ENCODE measurements around the gene PLCXD3. TPM values are rescaled to one million over a fixed set of nuclear protein-coding genes. Genes with fewer than 3 reads are reported as not detected.

The PLCXD3 gene
- total and polyA plus RNA-seq, 9 of the 15 experiments (the other 6 are each of a cell fraction or from before 2014, with no cell fraction given) = not detected

- TF ChIP-seq RNF219 (CRISPR knock-in tag; IDR thresholded peaks at IDR 0.05) (no peak), ZNF232 (CRISPR knock-in tag; IDR thresholded peaks at IDR 0.05) (no peak), ZNF408 (CRISPR knock-in tag; IDR thresholded peaks at IDR 0.05; ENCODE audit: low read depth) (no peak)
Observed at GRCh38 chr5:41503860-41504259, 6.5 kb downstream of the PLCXD3 start (continued).

DNA sequence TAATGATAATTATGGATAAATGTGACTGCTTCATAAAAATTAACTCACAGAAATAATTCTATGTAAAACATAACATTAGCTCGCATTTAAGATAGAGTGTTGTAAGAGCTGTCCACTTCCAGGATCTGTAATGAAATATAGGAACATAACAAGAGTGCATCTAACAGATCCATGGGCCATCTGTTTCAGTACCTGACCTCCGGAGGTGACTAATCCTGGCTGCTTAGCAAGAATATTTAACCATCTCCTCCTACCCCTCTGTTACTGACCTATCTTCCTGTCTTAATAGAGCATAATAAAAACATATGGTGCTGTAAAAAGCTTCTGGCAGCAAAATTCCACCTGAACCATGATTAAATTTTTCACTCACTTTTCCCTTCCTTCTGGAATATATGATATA is 7.1 kb downstream of the PLCXD3 start:
- H3K9ac ChIP-seq (ENCODE audit: insufficient read depth in 1 of 2, low read depth in 2 of 2, low read length in 2 of 2) = no peak overlapping the region
- DNase-seq (ENCODE audit: extremely low read depth in 1 of 4, low spot score in 3 of 4) = no peak
- FAIRE-seq = no peak
- no peak overlapping the region for H2AFZ ChIP-seq (ENCODE audit: low read depth, low read length)
- BruUV-seq (replicated peaks) = no TSS peak
- H3K4me2 ChIP-seq (ENCODE audit: insufficient read depth, low read length) = no peak overlapping the region
- H3K27ac ChIP-seq (ENCODE audit: extremely low read depth, low read depth, low read length) = no peak overlapping the region
- H3K9me3 ChIP-seq (replicated peaks; ENCODE audit: control insufficient read depth, insufficient read depth, low read depth, low read length) = no peaks in the 10 kb centered on the region
- no peaks in the 10 kb centered on the region for H3K79me2 ChIP-seq (ENCODE audit: control insufficient read depth, insufficient read depth, low read length)
- in situ Hi-C loops (cut with MboI) = no loop called here
- H3K27me3 ChIP-seq (ENCODE audit: control insufficient read depth in 2 of 2, insufficient read depth in 2 of 2, low read length in 2 of 2) = no peaks in the 10 kb centered on the region
- H3K9me1 ChIP-seq (ENCODE audit: control insufficient read depth, insufficient read depth, low read length) = no peaks in the 10 kb centered on the region
- intact Hi-C loops (cut with micrococcal nuclease) = no loop called here
- no peaks in the 10 kb centered on the region for H3K4me1 ChIP-seq (replicated peaks in 1 of 2; ENCODE audit: control insufficient read depth in 2 of 2, insufficient read depth in 2 of 2, low read length in 2 of 2)
- no peaks in the 10 kb centered on the region for H4K20me1 ChIP-seq (replicated peaks; ENCODE audit: control insufficient read depth, insufficient read depth, low read length)
- no peak for ATAC-seq
- no peak overlapping the region for H3K4me3 ChIP-seq
- no peaks in the 10 kb centered on the region for H3K36me3 ChIP-seq (ENCODE audit: control insufficient read depth, insufficient read depth, low read length)
- CTCF ChIA-PET (ENCODE audit: low intra/inter-chr PET ratio) = no interaction called here
- POLR2A ChIA-PET = no interaction called here
- WGBS (ENCODE audit: insufficient coverage, low coverage, missing lambda C conversion rate) = 0% methylated on average over 2 of the region's 2 CpGs
- no peak for TF ChIP-seq SMARCC2 (IDR thresholded peaks at IDR 0.05; ENCODE audit: low read depth)
- TF ChIP-seq GATA2 (CRISPR knock-in tag; IDR thresholded peaks at IDR 0.05) = no peak
- no peak for TF ChIP-seq LCOR (CRISPR knock-in tag; IDR thresholded peaks at IDR 0.05)
- TF ChIP-seq, protein P1, sequence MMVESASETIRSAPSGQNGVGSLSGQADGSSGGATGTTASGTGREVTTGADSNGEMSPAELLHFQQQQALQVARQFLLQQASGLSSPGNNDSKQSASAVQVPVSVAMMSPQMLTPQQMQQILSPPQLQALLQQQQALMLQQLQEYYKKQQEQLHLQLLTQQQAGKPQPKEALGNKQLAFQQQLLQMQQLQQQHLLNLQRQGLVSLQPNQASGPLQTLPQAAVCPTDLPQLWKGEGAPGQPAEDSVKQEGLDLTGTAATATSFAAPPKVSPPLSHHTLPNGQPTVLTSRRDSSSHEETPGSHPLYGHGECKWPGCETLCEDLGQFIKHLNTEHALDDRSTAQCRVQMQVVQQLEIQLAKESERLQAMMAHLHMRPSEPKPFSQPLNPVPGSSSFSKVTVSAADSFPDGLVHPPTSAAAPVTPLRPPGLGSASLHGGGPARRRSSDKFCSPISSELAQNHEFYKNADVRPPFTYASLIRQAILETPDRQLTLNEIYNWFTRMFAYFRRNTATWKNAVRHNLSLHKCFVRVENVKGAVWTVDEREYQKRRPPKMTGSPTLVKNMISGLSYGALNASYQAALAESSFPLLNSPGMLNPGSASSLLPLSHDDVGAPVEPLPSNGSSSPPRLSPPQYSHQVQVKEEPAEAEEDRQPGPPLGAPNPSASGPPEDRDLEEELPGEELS (CRISPR knock-in tag; IDR thresholded peaks at IDR 0.05; ENCODE audit: borderline replicate concordance) = no peak
- TF ChIP-seq, protein P2, sequence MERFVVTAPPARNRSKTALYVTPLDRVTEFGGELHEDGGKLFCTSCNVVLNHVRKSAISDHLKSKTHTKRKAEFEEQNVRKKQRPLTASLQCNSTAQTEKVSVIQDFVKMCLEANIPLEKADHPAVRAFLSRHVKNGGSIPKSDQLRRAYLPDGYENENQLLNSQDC (CRISPR knock-in tag; IDR thresholded peaks at IDR 0.05) = no peak
- no peak for TF ChIP-seq PCBP1 (IDR thresholded peaks at IDR 0.05; ENCODE audit: low read depth, low read length, poor library complexity, severe bottlenecking)
- no peak for TF ChIP-seq POU5F1 (IDR thresholded peaks at IDR 0.05; ENCODE audit: borderline replicate concordance, low read depth, low read length, partially characterized antibody)
- no peak for TF ChIP-seq ZNF184 (CRISPR knock-in tag; IDR thresholded peaks at IDR 0.05)
- TF ChIP-seq ZC3H8 (IDR thresholded peaks at IDR 0.05) = no peak
- no peak for TF ChIP-seq EP300 (IDR thresholded peaks at IDR 0.05; ENCODE audit: low read length)
- TF ChIP-seq, protein P3, sequence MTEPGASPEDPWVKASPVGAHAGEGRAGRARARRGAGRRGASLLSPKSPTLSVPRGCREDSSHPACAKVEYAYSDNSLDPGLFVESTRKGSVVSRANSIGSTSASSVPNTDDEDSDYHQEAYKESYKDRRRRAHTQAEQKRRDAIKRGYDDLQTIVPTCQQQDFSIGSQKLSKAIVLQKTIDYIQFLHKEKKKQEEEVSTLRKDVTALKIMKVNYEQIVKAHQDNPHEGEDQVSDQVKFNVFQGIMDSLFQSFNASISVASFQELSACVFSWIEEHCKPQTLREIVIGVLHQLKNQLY (CRISPR knock-in tag; conservative IDR thresholded peaks at IDR 0.05) = no peak
- no peak for TF ChIP-seq HNRNPH1 (optimal IDR thresholded peaks at IDR 0.05; ENCODE audit: low read depth, low read length)
- TF ChIP-seq, protein P4, sequence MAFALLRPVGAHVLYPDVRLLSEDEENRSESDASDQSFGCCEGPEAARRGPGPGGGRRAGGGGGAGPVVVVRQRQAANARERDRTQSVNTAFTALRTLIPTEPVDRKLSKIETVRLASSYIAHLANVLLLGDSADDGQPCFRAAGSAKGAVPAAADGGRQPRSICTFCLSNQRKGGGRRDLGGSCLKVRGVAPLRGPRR (CRISPR knock-in tag; IDR thresholded peaks at IDR 0.05) = no peak

Measured in K562 (cell line).